Panc1 (cell line): Measurements from ENCODE around the gene IGFL1. TPM values are rescaled to one million over a fixed set of nuclear protein-coding genes. Genes with fewer than 3 reads are reported as not detected.

Experiments
- ATAC-seq: fragments of 200-7000 bp; cut with Tn5 transposase; 2 replicates; pipeline ENCODE4 v1.9.1; 2020; ENCODE audit warnings: mild to moderate bottlenecking, moderate library complexity
- BruUV-seq: library from RNA; stranded (reverse); fragments of 400-500 nt; replicated peaks from 2 replicates; lab custom pipeline; 2021; lab: Mats Ljungman, UMichigan
- CTCF ChIA-PET: fragments of 300-600 bp; sonication (Branson Sonifier 250); formaldehyde crosslinking; loops from one replicate; lab custom pipeline; 2022; ENCODE audit warnings: antibody characterized with exemption; lab: Charles Lee
- POLR2A ChIA-PET: fragments of 300-600 bp; sonication (Branson Sonifier 250); formaldehyde crosslinking; loops from one replicate; lab custom pipeline; 2022; ENCODE audit warnings: antibody characterized with exemption; lab: Charles Lee
- DNase-seq: peaks from one replicate; pipeline ENCODE4 v3.0.0-alpha.2; 2010; ENCODE audit warnings: low read depth, low spot score
- H3K27ac ChIP-seq: 2 replicates; pipeline ENCODE4 v1.5.1; 2011; ENCODE audit warnings: mild to moderate bottlenecking, low read length, inconsistent platforms
- H3K27me3 ChIP-seq: fragments of 200-500 bp; sonication (Bioruptor generic); 2 replicates; pipeline ENCODE4 v1.6.0; 2014; ENCODE audit warnings: low read length, inconsistent platforms; ENCODE audit not compliant: control insufficient read depth, insufficient read depth
- H3K36me3 ChIP-seq: fragments of 200-500 bp; sonication (Bioruptor generic); 2 replicates; pipeline ENCODE4 v1.5.1; 2014; ENCODE audit warnings: inconsistent platforms, mild to moderate bottlenecking, low read length, moderate library complexity; ENCODE audit not compliant: control insufficient read depth, insufficient read depth
- H3K4me1 ChIP-seq: 2 replicates; pipeline ENCODE4 v1.5.1; 2011; ENCODE audit warnings: inconsistent platforms, mild to moderate bottlenecking, low read length, moderate library complexity; ENCODE audit not compliant: control insufficient read depth, insufficient read depth
- H3K4me3 ChIP-seq, 2 experiments: 2 replicates each; pipeline ENCODE4 v1.5.1; 2011 to 2012; ENCODE audit warnings: low read depth in 2 of 2, low read length in 2 of 2, mild to moderate bottlenecking in 2 of 2, inconsistent platforms in 1 of 2, moderate library complexity in 1 of 2
- H3K9me3 ChIP-seq: fragments of 200-500 bp; sonication (Bioruptor generic); 2 replicates; pipeline ENCODE4 v1.5.1; 2014; ENCODE audit warnings: low read depth, mild to moderate bottlenecking, inconsistent platforms, low read length, moderate library complexity; ENCODE audit not compliant: control insufficient read depth, insufficient read depth
- CTCF ChIP-seq: fragments of 450-650 bp; IDR thresholded peaks from 2 replicates; pipeline ENCODE4 v1.5.1; 2017; ENCODE audit warnings: mild to moderate bottlenecking
- POLR2AphosphoS5 ChIP-seq: IDR thresholded peaks from 2 replicates; pipeline ENCODE4 v1.6.1; 2012; ENCODE audit warnings: mild to moderate bottlenecking, low read depth, low read length, moderate library complexity
- REST ChIP-seq, 2 experiments: IDR thresholded peaks; 2 replicates each; pipeline ENCODE4 v1.6.1; 2011 to 2012; ENCODE audit warnings: low read depth in 2 of 2, control low read depth in 1 of 2, low read length in 1 of 2, mild to moderate bottlenecking in 1 of 2, moderate library complexity in 1 of 2; ENCODE audit not compliant: insufficient read depth in 1 of 2
- SIN3A ChIP-seq: IDR thresholded peaks from 2 replicates; pipeline ENCODE4 v1.6.1; 2012; ENCODE audit warnings: low read depth, mild to moderate bottlenecking, low read length, moderate library complexity, borderline replicate concordance; ENCODE audit not compliant: insufficient read depth
- TCF7L2 ChIP-seq: IDR thresholded peaks from 2 replicates; pipeline ENCODE4 v1.6.1; 2011; ENCODE audit warnings: mild to moderate bottlenecking, low read depth, low read length, inconsistent platforms
- in situ Hi-C: cut with HindIII; loops from 2 replicates; pipeline ENCODE4 v1.10.0; 2016; ENCODE audit warnings: low sequenced_read_pairs, low pct_unique_long_range_greater_than_20kb
- intact Hi-C: fragments of 100-400 bp; cut with micrococcal nuclease; formaldehyde crosslinking; loops from one replicate; pipeline ENCODE4 v1.10.0; 2022; ENCODE audit not compliant: unreplicated experiment
- total RNA-seq: library from RNA; stranded (reverse); gene quantifications from one replicate; pipeline ENCODE4 v1.2.1, GENCODE V29; 2021; ENCODE audit not compliant: unreplicated experiment

The IGFL1 gene
- total RNA-seq, 1 experiment from 2014 or later: not detected

- POLR2A ChIA-PET: no interaction called here
- no peak for DNase-seq
These were observed 35.8 kb downstream of the IGFL1 start for GRCh38 chr19:46265217-46265828.

GRCh38 chr19:46269101-46269500, 39.6 kb downstream of the IGFL1 start:
- no peaks in the 10 kb centered on the region for H3K9me3 ChIP-seq
- H3K36me3 ChIP-seq: no peaks in the 10 kb centered on the region
- ChIA-PET CTCF (no interaction called here), POLR2A (no interaction called here)
- H3K4me1 ChIP-seq: no peaks in the 10 kb centered on the region
- no peak for DNase-seq
- in situ Hi-C loops: no loop called here
- no peak overlapping the region for H3K4me3 ChIP-seq
- no peak for ATAC-seq
- H3K27me3 ChIP-seq: no peaks in the 10 kb centered on the region
- TF ChIP-seq REST (IDR thresholded peaks at IDR 0.05; ENCODE audit: insufficient read depth in 1 of 2, low read depth in 2 of 2, low read length in 1 of 2): no peak
- TF ChIP-seq POLR2AphosphoS5: no peak
- TF ChIP-seq SIN3A: no peak
- TF ChIP-seq CTCF: no peak
- TF ChIP-seq TCF7L2: no peak
- intact Hi-C loops: loop anchor here (5.0 kb wide), 2 partner anchors 187 to 242 kb away; no protein-coding TSS in a partner anchor
- no peak overlapping the region for H3K27ac ChIP-seq
- BruUV-seq: no TSS peak

More at GRCh38 chr19:46265217-46265828, 35.8 kb downstream of the IGFL1 start:
- no peaks in the 10 kb centered on the region for H3K36me3 ChIP-seq
- TF ChIP-seq SIN3A: no peak
- TF ChIP-seq CTCF: peak; percentile 82
- no peak for TF ChIP-seq REST (IDR thresholded peaks at IDR 0.05; ENCODE audit: insufficient read depth in 1 of 2, low read depth in 2 of 2, low read length in 1 of 2)
- TF ChIP-seq POLR2AphosphoS5: no peak
- TF ChIP-seq TCF7L2: no peak
- ATAC-seq: peak; percentile 91
- no peak overlapping the region for H3K4me3 ChIP-seq
- CTCF ChIA-PET: interaction anchor here (0.5 to 2.5 kb wide), 5 partner anchors 11 to 273 kb away, joined by 3 to 13 read pairs (median 4); no protein-coding TSS in a partner anchor
- no peaks in the 10 kb centered on the region for H3K9me3 ChIP-seq
- in situ Hi-C loops (no loop called here), intact Hi-C loops (loop anchor here (5.0 kb wide), 2 partner anchors 183 to 238 kb away; no protein-coding TSS in a partner anchor)
- no peaks in the 10 kb centered on the region for H3K27me3 ChIP-seq
- H3K27ac ChIP-seq: no peak overlapping the region
- BruUV-seq: no TSS peak
- no peaks in the 10 kb centered on the region for H3K4me1 ChIP-seq
